Measurements from ENCODE around the gene RWDD2A. TPM values are rescaled to one million over a fixed set of nuclear protein-coding genes. Genes with fewer than 3 reads are reported as not detected.

RWDD2A gene
- total RNA-seq, 1 donor from 2014 or later, result 6.4 TPM

DNA sequence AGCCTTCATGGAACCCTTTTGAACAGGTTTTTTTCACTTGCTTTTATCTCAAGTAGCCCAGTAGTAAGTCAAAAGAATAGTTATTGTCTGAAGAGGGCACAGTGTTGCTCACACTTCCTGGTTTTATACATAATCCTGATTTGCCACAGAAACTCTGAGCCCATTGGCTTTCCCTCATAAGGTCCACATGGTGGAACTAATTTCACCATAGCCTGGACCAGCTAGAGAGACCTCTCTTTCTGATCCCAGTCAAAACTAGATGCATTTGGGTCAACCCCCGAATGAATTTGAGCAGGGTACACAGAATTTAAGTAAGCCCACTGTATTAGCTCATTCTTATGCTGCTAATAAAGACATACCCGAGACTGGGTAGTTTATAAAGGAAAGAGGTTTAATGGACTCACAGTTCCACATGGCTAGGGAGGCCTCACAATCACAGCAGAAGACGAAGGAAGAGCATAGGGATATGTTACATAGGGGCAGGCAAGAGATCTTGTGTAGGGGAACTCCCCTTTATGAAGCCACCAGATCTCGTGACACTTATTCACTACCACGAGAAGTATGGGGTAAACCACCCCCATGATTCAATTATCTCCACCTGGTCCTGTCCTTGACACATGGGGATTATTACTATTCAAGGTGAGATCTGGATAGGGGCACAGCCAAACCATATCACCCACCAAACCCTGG is 6.2 kb downstream of the RWDD2A start:
- H3K9me3 Mint-ChIP-seq, result no peaks in the 10 kb centered on the region
- peaks cover 8% of the 10 kb centered on the region for H3K4me1 Mint-ChIP-seq
- no peak overlapping the region for H3K4me3 Mint-ChIP-seq
- H3K27me3 Mint-ChIP-seq (ENCODE audit: low read depth), result no peaks in the 10 kb centered on the region
- DNase-seq (ENCODE audit: low spot score in 2 of 2, unreplicated experiment in 2 of 2), result no peak
- H3K27ac Mint-ChIP-seq, result no peak overlapping the region
- peaks cover 10% of the 10 kb centered on the region for H3K36me3 Mint-ChIP-seq
- TF ChIP-seq, protein P1, sequence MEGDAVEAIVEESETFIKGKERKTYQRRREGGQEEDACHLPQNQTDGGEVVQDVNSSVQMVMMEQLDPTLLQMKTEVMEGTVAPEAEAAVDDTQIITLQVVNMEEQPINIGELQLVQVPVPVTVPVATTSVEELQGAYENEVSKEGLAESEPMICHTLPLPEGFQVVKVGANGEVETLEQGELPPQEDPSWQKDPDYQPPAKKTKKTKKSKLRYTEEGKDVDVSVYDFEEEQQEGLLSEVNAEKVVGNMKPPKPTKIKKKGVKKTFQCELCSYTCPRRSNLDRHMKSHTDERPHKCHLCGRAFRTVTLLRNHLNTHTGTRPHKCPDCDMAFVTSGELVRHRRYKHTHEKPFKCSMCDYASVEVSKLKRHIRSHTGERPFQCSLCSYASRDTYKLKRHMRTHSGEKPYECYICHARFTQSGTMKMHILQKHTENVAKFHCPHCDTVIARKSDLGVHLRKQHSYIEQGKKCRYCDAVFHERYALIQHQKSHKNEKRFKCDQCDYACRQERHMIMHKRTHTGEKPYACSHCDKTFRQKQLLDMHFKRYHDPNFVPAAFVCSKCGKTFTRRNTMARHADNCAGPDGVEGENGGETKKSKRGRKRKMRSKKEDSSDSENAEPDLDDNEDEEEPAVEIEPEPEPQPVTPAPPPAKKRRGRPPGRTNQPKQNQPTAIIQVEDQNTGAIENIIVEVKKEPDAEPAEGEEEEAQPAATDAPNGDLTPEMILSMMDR (IDR thresholded peaks at IDR 0.05; ENCODE audit: unreplicated experiment), result no peak

DNA sequence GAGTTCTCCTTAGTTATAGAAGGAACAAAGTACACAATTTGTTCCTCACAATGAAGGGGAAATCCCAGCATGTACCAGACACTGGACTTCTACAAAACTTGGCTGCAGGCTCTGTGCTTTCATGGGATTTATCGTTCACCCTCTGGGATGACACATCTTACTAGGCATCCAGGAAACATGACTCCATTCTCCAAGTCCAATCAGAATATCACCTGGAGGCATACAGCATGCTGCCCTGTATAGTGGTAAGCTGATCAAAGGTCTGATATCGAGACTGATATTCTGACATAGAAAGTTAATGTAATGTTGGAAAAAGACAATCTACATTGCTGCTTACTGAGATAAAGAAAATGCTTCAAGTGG is 6.7 kb downstream of the RWDD2A start:
- Mint-ChIP-seq H3K27ac (no peak overlapping the region), H3K27me3 (ENCODE audit: low read depth) (no peaks in the 10 kb centered on the region), H3K4me1 (peaks cover 3% of the 10 kb centered on the region), H3K4me3 (no peak overlapping the region), H3K9me3 (no peaks in the 10 kb centered on the region), H3K36me3 (peaks cover 10% of the 10 kb centered on the region)
- TF ChIP-seq, protein P1 (IDR thresholded peaks at IDR 0.05; ENCODE audit: unreplicated experiment), result no peak
- DNase-seq (ENCODE audit: low spot score in 2 of 2, unreplicated experiment in 2 of 2), result no peak

DNA sequence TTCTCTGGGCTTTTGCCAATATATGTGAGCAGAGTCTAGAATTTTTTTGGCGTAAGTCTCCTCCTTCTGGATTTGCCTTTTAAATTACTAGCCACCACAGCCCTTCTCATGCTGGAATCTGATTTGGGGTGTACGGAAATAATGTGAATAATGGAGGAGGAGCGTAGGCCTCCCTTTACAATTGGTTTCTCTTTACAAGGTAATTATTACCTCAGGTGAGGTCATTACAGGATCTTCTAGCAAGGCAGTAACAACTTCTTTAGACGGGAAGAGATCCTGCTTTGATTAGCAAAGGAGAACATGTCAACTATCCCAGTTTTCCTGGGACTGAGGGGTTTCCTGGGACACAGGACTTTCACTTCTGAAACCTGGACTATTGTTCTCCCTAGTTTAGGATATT is 8.9 kb downstream of the RWDD2A start:
- H3K27me3 Mint-ChIP-seq (ENCODE audit: low read depth), result no peaks in the 10 kb centered on the region
- TF ChIP-seq, protein P1 (IDR thresholded peaks at IDR 0.05; ENCODE audit: unreplicated experiment), result no peak
- H3K4me1 Mint-ChIP-seq, result no peaks in the 10 kb centered on the region
- peaks cover 16% of the 10 kb centered on the region for H3K36me3 Mint-ChIP-seq
- no peak overlapping the region for H3K4me3 Mint-ChIP-seq
- no peak for DNase-seq (ENCODE audit: low spot score in 2 of 2, unreplicated experiment in 2 of 2)
- no peak overlapping the region for H3K27ac Mint-ChIP-seq
- H3K9me3 Mint-ChIP-seq, result peaks cover 7% of the 10 kb centered on the region

DNA sequence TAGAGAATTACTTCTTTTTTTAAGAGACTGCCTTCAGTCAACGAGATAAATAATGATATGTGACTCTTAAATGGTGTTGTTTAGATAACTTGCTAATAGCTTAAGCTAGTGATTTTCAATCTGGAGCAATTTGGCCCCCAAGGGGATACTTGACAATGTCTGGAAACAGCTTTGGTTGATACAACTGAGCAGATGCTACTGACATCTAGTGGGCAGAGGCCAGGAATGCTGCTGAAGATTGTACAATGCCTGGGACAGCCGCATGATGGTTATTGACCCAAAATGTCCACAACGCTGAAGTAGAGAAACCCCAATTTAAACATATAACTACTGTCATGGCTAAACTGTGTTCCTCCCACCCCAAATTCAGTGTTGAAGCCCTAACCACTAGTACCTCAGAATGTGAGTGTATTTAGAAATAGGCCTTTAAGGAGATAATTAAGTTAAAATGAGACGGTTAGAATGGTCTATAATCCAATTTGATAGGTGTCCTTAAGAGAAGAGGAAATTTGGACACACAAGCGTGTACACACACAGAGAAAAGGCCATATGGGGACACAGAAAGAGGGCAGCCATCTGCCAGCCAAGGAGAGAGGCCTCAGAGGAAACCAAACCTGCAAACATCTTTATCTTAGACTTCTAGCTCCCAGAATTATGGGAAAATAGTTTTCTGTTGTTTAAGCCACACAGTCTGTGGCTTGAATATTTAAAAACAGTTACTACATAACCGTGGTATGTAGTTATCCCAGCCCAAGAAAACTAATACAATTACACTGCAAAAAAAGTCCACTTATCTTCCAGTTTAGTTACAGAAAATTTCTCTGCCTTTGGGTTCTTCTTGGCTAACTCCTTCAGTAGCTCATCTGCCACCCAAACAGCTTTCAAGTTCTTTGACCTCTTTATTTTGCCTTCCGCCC is 22.2 kb downstream of the RWDD2A start:
- H3K27ac Mint-ChIP-seq, result no peak overlapping the region
- peaks cover 3% of the 10 kb centered on the region for H3K4me1 Mint-ChIP-seq
- no peak overlapping the region for H3K4me3 Mint-ChIP-seq
- H3K27me3 Mint-ChIP-seq (ENCODE audit: low read depth), result no peaks in the 10 kb centered on the region
- TF ChIP-seq, protein P1 (IDR thresholded peaks at IDR 0.05; ENCODE audit: unreplicated experiment), result peak; percentile 51
- H3K36me3 Mint-ChIP-seq, result no peaks in the 10 kb centered on the region
- DNase-seq (ENCODE audit: low spot score in 2 of 2, unreplicated experiment in 2 of 2), result peak in 1 of 2 experiments; percentile 48
- no peaks in the 10 kb centered on the region for H3K9me3 Mint-ChIP-seq

DNA sequence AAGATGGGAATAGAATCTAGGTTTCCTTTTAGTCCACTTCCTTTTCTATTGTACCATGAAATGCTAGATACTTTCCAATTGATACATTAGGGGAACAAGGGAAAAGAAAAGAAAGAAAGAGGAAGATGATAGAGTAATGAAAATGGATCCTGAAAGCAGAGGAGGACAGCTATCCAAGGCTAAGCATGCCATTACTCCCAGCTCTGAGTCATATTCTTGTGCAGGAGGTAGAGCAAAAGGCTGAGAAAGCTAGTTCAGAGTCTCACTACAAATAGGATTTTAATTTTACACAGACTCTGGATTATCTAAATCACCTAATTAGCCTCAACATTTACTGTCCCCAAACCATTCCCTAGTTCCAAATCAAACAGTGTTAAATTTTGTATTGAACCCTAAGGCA is 23.6 kb downstream of the RWDD2A start:
- H3K4me3 Mint-ChIP-seq, result no peak overlapping the region
- H3K9me3 Mint-ChIP-seq, result no peaks in the 10 kb centered on the region
- no peaks in the 10 kb centered on the region for H3K36me3 Mint-ChIP-seq
- TF ChIP-seq, protein P1 (IDR thresholded peaks at IDR 0.05; ENCODE audit: unreplicated experiment), result no peak
- no peak for DNase-seq (ENCODE audit: low spot score in 2 of 2, unreplicated experiment in 2 of 2)
- H3K4me1 Mint-ChIP-seq, result peaks cover 9% of the 10 kb centered on the region
- no peak overlapping the region for H3K27ac Mint-ChIP-seq
- H3K27me3 Mint-ChIP-seq (ENCODE audit: low read depth), result no peaks in the 10 kb centered on the region

Measured in mesothelial cell of epicardium (in vitro differentiated cells).